Gastroesophageal sphincter (tissue), 3 donors: Measurements from ENCODE around the gene TMEM135.

Source experiments
- POLR2A ChIP-seq, 2 donors: fragments of 450-650 bp; IDR thresholded peaks; one replicate each; pipeline ENCODE4 v1.6.1; 2017; ENCODE audit warnings: antibody characterized with exemption in 2 of 2, mild to moderate bottlenecking in 2 of 2, moderate library complexity in 1 of 2
- TF ChIP-seq, protein P1 (sequence below), 4 experiments: fragments of 200-600 bp in 2 of 4; fragments of 450-650 bp in 2 of 4; sonication (generic) in 1 of 4; IDR thresholded peaks; one replicate each; pipeline ENCODE4 v1.5.1; 2017 to 2019; ENCODE audit warnings: antibody characterized with exemption in 4 of 4, mild to moderate bottlenecking in 2 of 4, moderate library complexity in 2 of 4

DNA sequence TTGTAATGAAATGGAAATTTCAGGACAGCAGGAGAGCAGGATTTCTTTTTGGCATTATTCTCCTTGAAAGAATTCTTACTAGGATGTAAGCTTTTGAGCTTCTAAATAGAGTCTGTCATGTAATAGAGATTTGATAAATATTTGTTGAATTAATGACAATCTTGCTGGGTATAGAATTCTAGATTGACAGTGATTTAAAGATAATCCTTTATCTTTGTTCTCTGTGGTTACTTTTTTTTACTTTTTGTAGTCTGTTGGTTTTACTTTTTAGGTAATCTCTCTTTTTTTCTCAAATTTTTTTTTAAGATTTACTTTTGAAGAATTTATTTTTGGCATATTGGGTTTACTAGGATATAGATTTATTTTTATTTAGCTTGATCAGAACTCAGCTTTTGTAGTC lies 54.8 kb downstream of the TMEM135 start:
- TF ChIP-seq, protein P1, sequence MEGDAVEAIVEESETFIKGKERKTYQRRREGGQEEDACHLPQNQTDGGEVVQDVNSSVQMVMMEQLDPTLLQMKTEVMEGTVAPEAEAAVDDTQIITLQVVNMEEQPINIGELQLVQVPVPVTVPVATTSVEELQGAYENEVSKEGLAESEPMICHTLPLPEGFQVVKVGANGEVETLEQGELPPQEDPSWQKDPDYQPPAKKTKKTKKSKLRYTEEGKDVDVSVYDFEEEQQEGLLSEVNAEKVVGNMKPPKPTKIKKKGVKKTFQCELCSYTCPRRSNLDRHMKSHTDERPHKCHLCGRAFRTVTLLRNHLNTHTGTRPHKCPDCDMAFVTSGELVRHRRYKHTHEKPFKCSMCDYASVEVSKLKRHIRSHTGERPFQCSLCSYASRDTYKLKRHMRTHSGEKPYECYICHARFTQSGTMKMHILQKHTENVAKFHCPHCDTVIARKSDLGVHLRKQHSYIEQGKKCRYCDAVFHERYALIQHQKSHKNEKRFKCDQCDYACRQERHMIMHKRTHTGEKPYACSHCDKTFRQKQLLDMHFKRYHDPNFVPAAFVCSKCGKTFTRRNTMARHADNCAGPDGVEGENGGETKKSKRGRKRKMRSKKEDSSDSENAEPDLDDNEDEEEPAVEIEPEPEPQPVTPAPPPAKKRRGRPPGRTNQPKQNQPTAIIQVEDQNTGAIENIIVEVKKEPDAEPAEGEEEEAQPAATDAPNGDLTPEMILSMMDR (IDR thresholded peaks at IDR 0.05), result no peak
- no peak for TF ChIP-seq POLR2A (IDR thresholded peaks at IDR 0.05)
